Activated CD8-positive, alpha-beta memory T cell treated with anti-CD3 and anti-CD28 coated beads, Interleukin-2, amount 50 U/mL, for 48 hours (primary cell): ENCODE data around the gene CORO6.

Experiments
- DNase-seq: peaks from one replicate; pipeline ENCODE4 v3.0.0-alpha.2; 2020

Gene CORO6

GRCh38 chr17:29630630-29631193 lies 8.0 kb upstream of the CORO6 start:
- no peak for DNase-seq

- no peak for DNase-seq
Observed at GRCh38 chr17:29629839-29630238, 7.1 kb upstream of the CORO6 start.

GRCh38 chr17:29628644-29629043 lies 5.9 kb upstream of the CORO6 start:
- no peak for DNase-seq

GRCh38 chr17:29627951-29628350 lies 5.2 kb upstream of the CORO6 start:
- DNase-seq, result no peak

- no peak for DNase-seq
Observed at GRCh38 chr17:29625037-29625750, 2.5 kb upstream of the CORO6 start.

- DNase-seq, result no peak
Observed at GRCh38 chr17:29624586-29624985, 1.9 kb upstream of the CORO6 start.

- no peak for DNase-seq
Observed at GRCh38 chr17:29623283-29623647, 553 bp upstream of the CORO6 start.

GRCh38 chr17:29621751-29622194 lies 939 bp downstream of the CORO6 start:
- no peak for DNase-seq

GRCh38 chr17:29620779-29621500 lies 1.8 kb downstream of the CORO6 start:
- no peak for DNase-seq

- DNase-seq, result no peak
Observed at GRCh38 chr17:29620271-29620670, 2.4 kb downstream of the CORO6 start.

- DNase-seq, result no peak
Observed at GRCh38 chr17:29619251-29619650, 3.5 kb downstream of the CORO6 start.

GRCh38 chr17:29618272-29619065 lies 4.2 kb downstream of the CORO6 start:
- no peak for DNase-seq

GRCh38 chr17:29617481-29618271 lies 5.0 kb downstream of the CORO6 start:
- DNase-seq, result peak; percentile 91

GRCh38 chr17:29617125-29617480 lies 5.6 kb downstream of the CORO6 start:
- DNase-seq, result peak; percentile 95

GRCh38 chr17:29616300-29617048 lies 6.2 kb downstream of the CORO6 start:
- DNase-seq, result peak; percentile 68

GRCh38 chr17:29615492-29616299 lies 7.0 kb downstream of the CORO6 start:
- DNase-seq, result peak; percentile 91

- DNase-seq, result peak; percentile 77
Observed at GRCh38 chr17:29615048-29615385, 7.7 kb downstream of the CORO6 start.

- DNase-seq, result no peak
Observed at GRCh38 chr17:29614349-29615047, 8.2 kb downstream of the CORO6 start.

- DNase-seq, result no peak
Observed at GRCh38 chr17:29613856-29614255, 8.9 kb downstream of the CORO6 start.

GRCh38 chr17:29613352-29613837 lies 9.3 kb downstream of the CORO6 start:
- DNase-seq, result peak; percentile 100
